ENCODE measurements around the gene CCDC85C.

Gene CCDC85C

GRCh38 chr14:99590746-99591555 is 13.1 kb downstream of the CCDC85C start:
- DNase-seq (ENCODE audit: low read depth in 1 of 2, low spot score in 1 of 2): no peak

- no peak for DNase-seq (ENCODE audit: low read depth in 1 of 2, low spot score in 1 of 2)
Measured at GRCh38 chr14:99589651-99590530, 14.1 kb downstream of the CCDC85C start.

- no peak for DNase-seq (ENCODE audit: low read depth in 1 of 2, low spot score in 1 of 2)
Measured at GRCh38 chr14:99589031-99589441, 15.0 kb downstream of the CCDC85C start.

- no peak for DNase-seq (ENCODE audit: low read depth in 1 of 2, low spot score in 1 of 2)
Measured at GRCh38 chr14:99587460-99588278, 16.3 kb downstream of the CCDC85C start.

- no peak for DNase-seq (ENCODE audit: low read depth in 1 of 2, low spot score in 1 of 2)
Measured at GRCh38 chr14:99586761-99587459, 17.1 kb downstream of the CCDC85C start.

GRCh38 chr14:99586054-99586760 is 17.8 kb downstream of the CCDC85C start:
- DNase-seq (ENCODE audit: low read depth in 1 of 2, low spot score in 1 of 2): no peak

GRCh38 chr14:99584823-99585222 is 19.2 kb downstream of the CCDC85C start:
- no peak for DNase-seq (ENCODE audit: low read depth in 1 of 2, low spot score in 1 of 2)

GRCh38 chr14:99581938-99582337 is 22.1 kb downstream of the CCDC85C start:
- DNase-seq (ENCODE audit: low read depth in 1 of 2, low spot score in 1 of 2): no peak

- DNase-seq (ENCODE audit: low read depth in 1 of 2, low spot score in 1 of 2): no peak
Measured at GRCh38 chr14:99581374-99581773, 22.6 kb downstream of the CCDC85C start.

GRCh38 chr14:99579903-99580571 is 24.0 kb downstream of the CCDC85C start:
- no peak for DNase-seq (ENCODE audit: low read depth in 1 of 2, low spot score in 1 of 2)

- no peak for DNase-seq (ENCODE audit: low read depth in 1 of 2, low spot score in 1 of 2)
Measured at GRCh38 chr14:99579120-99579836, 24.7 kb downstream of the CCDC85C start.

GRCh38 chr14:99578541-99579101 is 25.4 kb downstream of the CCDC85C start:
- DNase-seq (ENCODE audit: low read depth in 1 of 2, low spot score in 1 of 2): no peak

- DNase-seq (ENCODE audit: low read depth in 1 of 2, low spot score in 1 of 2): no peak
Measured at GRCh38 chr14:99576761-99577705, 27.0 kb downstream of the CCDC85C start.

GRCh38 chr14:99576304-99576703 is 27.7 kb downstream of the CCDC85C start:
- no peak for DNase-seq (ENCODE audit: low read depth in 1 of 2, low spot score in 1 of 2)

GRCh38 chr14:99575043-99576023 is 28.7 kb downstream of the CCDC85C start:
- DNase-seq (ENCODE audit: low read depth in 1 of 2, low spot score in 1 of 2): no peak
